ENCODE data around the gene AOC1. TPM values are rescaled to one million over a fixed set of nuclear protein-coding genes. Genes with fewer than 3 reads are reported as not detected.
"Not testable (repeated sequence)": the region's sequence is repeated elsewhere in the genome, so short reads cannot be mapped to it uniquely, and the experiment has no call there.

The AOC1 gene
- total RNA-seq, 4 donors from 2014 or later, result 0.23 to 0.45 (median 0.33) TPM; not detected in 1

DNA sequence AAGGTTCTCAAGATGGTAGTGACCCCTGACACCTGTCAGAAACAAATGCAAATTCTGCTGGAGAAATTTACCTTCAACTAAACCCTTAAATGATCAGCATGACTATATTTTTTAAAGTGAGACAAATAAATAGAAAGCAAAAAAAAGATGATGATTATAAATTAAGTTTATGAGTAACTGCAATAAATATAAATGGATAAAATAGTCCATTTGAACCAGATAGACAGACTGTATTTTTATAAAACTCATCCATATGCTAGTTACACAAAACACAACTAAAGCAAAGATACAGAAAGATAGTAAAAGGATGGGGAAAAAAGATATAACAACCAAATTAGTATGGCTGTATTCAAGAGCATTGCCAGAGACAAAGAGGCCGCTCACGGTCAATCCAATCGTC lies 45.9 kb upstream of the AOC1 start:
- WGBS, result 95% methylated on average over 3 of the region's 3 CpGs
- H3K4me3 ChIP-seq, result no peak overlapping the region
- peaks cover 0 to 12% (median 5%) of the 10 kb centered on the region in 4 donors for H3K36me3 ChIP-seq
- TF ChIP-seq, protein P1, sequence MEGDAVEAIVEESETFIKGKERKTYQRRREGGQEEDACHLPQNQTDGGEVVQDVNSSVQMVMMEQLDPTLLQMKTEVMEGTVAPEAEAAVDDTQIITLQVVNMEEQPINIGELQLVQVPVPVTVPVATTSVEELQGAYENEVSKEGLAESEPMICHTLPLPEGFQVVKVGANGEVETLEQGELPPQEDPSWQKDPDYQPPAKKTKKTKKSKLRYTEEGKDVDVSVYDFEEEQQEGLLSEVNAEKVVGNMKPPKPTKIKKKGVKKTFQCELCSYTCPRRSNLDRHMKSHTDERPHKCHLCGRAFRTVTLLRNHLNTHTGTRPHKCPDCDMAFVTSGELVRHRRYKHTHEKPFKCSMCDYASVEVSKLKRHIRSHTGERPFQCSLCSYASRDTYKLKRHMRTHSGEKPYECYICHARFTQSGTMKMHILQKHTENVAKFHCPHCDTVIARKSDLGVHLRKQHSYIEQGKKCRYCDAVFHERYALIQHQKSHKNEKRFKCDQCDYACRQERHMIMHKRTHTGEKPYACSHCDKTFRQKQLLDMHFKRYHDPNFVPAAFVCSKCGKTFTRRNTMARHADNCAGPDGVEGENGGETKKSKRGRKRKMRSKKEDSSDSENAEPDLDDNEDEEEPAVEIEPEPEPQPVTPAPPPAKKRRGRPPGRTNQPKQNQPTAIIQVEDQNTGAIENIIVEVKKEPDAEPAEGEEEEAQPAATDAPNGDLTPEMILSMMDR (IDR thresholded peaks at IDR 0.05), result no peak
- TF ChIP-seq EP300 (IDR thresholded peaks at IDR 0.05) (no peak), POLR2AphosphoS5 (IDR thresholded peaks at IDR 0.05) (no peak), POLR2A (IDR thresholded peaks at IDR 0.05; ENCODE audit: low read depth) (no peak)
- H3K4me1 ChIP-seq, result peaks cover 0 to 4% (median 2%) of the 10 kb centered on the region in 4 donors
- H3K27ac ChIP-seq (replicated peaks in 1 of 4), result no peak overlapping the region
- H3K27me3 ChIP-seq, result peaks cover 0 to 37% (median 0%) of the 10 kb centered on the region in 4 donors
- intact Hi-C loops (cut with DNase I), result no loop called here
- DNase-seq (ENCODE audit: extremely low spot score), result no peak
- H3K9me3 ChIP-seq, result peaks cover 0 to 23% (median 14%) of the 10 kb centered on the region in 4 donors

GRCh38 chr7:150806863-150807262 lies 45.5 kb upstream of the AOC1 start:
- Histone ChIP-seq H3K27ac (replicated peaks in 1 of 4) (no peak overlapping the region), H3K9me3 (peaks cover 0 to 23% (median 14%) of the 10 kb centered on the region in 4 donors), H3K27me3 (peaks cover 0 to 33% (median 0%) of the 10 kb centered on the region in 4 donors), H3K4me3 (no peak overlapping the region), H3K36me3 (peaks cover 0 to 12% (median 5%) of the 10 kb centered on the region in 4 donors), H3K4me1 (no peaks in the 10 kb centered on the region)
- TF ChIP-seq, protein P1 (IDR thresholded peaks at IDR 0.05), result no peak
- TF ChIP-seq POLR2AphosphoS5 (IDR thresholded peaks at IDR 0.05) (no peak), EP300 (IDR thresholded peaks at IDR 0.05) (no peak), POLR2A (IDR thresholded peaks at IDR 0.05; ENCODE audit: low read depth) (no peak)
- DNase-seq (ENCODE audit: extremely low spot score), result peak; percentile 47
- intact Hi-C loops (cut with DNase I), result no loop called here
- 62% methylated on average over 2 of the region's 2 CpGs for WGBS

DNA sequence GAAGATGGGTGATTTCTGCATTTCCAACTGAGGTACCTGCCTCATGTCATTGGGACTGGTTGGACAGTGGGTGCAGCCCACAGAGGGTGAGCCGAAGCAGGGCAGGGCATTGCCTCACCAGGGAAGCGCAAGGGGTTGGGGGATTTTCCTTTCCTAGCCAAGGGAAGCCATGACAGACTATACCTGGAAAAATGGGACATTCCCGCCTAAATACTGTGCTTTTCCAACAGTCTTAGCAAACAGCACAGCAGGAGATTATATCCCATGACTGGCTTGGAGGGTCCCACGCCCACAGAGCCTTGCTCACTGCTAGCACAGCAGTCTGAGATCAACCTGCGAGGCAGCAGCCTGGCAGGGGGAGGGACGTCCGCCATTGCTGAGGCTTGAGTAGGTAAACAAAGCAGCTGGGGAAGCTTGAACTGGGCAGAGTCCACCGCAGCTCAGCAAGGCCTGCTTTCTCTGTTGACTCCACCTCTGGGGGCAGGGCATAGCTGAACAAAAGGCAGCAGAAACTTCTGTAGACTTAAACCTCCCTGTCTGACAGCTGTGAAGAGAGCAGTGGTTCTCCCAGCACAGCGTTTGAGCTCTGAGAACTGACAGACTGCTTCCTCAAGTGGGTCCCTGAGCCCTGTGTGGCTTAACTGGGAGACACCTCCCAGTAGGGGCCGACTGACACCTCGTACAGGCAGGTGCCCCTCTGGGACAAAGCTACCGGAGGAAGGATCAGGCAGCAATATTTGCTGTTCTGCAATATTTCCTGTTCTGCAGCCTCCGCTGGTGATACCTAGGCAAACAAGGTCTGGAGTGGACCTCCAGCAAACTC lies 44.5 kb upstream of the AOC1 start:
- H3K36me3 ChIP-seq, result peaks cover 0 to 12% (median 5%) of the 10 kb centered on the region in 4 donors
- H3K9me3 ChIP-seq, result peaks cover 0 to 23% (median 14%) of the 10 kb centered on the region in 4 donors
- peak; percentile 50 for DNase-seq (ENCODE audit: extremely low spot score)
- H3K4me1 ChIP-seq; H3K27ac ChIP-seq (replicated peaks in 1 of 4); H3K4me3 ChIP-seq; intact Hi-C loops (cut with DNase I): not testable (repeated sequence)
- 75% methylated on average over 11 of the region's 13 CpGs for WGBS
- peaks cover 0 to 24% (median 0%) of the 10 kb centered on the region in 4 donors for H3K27me3 ChIP-seq

GRCh38 chr7:150814328-150815001 lies 37.9 kb upstream of the AOC1 start:
- intact Hi-C loops (cut with DNase I), result no loop called here
- Histone ChIP-seq H3K36me3 (no peaks in the 10 kb centered on the region), H3K27ac (replicated peaks in 1 of 4) (no peak overlapping the region), H3K4me3 (no peak overlapping the region), H3K9me3 (peaks cover 0 to 22% (median 14%) of the 10 kb centered on the region in 4 donors), H3K4me1 (no peaks in the 10 kb centered on the region), H3K27me3 (no peaks in the 10 kb centered on the region)
- 73% methylated on average over 7 of the region's 7 CpGs for WGBS
- DNase-seq (ENCODE audit: extremely low spot score), result no peak
- TF ChIP-seq POLR2A (IDR thresholded peaks at IDR 0.05; ENCODE audit: low read depth), result no peak
- TF ChIP-seq EP300 (IDR thresholded peaks at IDR 0.05), result no peak
- TF ChIP-seq POLR2AphosphoS5 (IDR thresholded peaks at IDR 0.05), result no peak
- TF ChIP-seq, protein P1 (IDR thresholded peaks at IDR 0.05), result no peak

GRCh38 chr7:150818971-150819370 lies 33.3 kb upstream of the AOC1 start:
- H3K36me3 ChIP-seq, result no peaks in the 10 kb centered on the region
- H3K4me3 ChIP-seq, result no peak overlapping the region
- H3K4me1 ChIP-seq, result peaks cover 0 to 5% (median 0%) of the 10 kb centered on the region in 4 donors
- no peak for DNase-seq (ENCODE audit: extremely low spot score)
- no peaks in the 10 kb centered on the region for H3K27me3 ChIP-seq
- WGBS, result 94% methylated on average over 2 of the region's 2 CpGs
- no peak for TF ChIP-seq EP300 (IDR thresholded peaks at IDR 0.05)
- peaks cover 0 to 22% (median 14%) of the 10 kb centered on the region in 4 donors for H3K9me3 ChIP-seq
- H3K27ac ChIP-seq (replicated peaks in 1 of 4), result no peak overlapping the region
- intact Hi-C loops (cut with DNase I), result no loop called here
